ENCODE data around the gene RGL2.
"Not testable (repeated sequence)": the region's sequence is repeated elsewhere in the genome, so short reads cannot be mapped to it uniquely, and the experiment has no call there.

The RGL2 gene

GRCh38 chr6:33278810-33279209, 19.9 kb downstream of the RGL2 start:
- H3K4me3 ChIP-seq (ENCODE audit: control insufficient read depth, low read depth, low read length) = no peak overlapping the region

GRCh38 chr6:33278392-33278741, 20.4 kb downstream of the RGL2 start:
- DNase-seq (ENCODE audit: low read depth) = no peak
- H3K4me3 ChIP-seq (ENCODE audit: control insufficient read depth, low read depth, low read length) = no peak overlapping the region
- TF ChIP-seq CTCF (IDR thresholded peaks at IDR 0.05; ENCODE audit: control insufficient read depth, insufficient read depth, low read depth, low read length, missing control alignments) = no peak

More at GRCh38 chr6:33278810-33279209, 19.9 kb downstream of the RGL2 start:
- DNase-seq (ENCODE audit: low read depth) = no peak
- no peak for TF ChIP-seq CTCF (IDR thresholded peaks at IDR 0.05; ENCODE audit: control insufficient read depth, insufficient read depth, low read depth, low read length, missing control alignments)

- H3K4me3 ChIP-seq (ENCODE audit: control insufficient read depth, low read depth, low read length) = no peak overlapping the region
- DNase-seq (ENCODE audit: low read depth) = no peak
- no peak for TF ChIP-seq CTCF (IDR thresholded peaks at IDR 0.05; ENCODE audit: control insufficient read depth, insufficient read depth, low read depth, low read length, missing control alignments)
Observed at GRCh38 chr6:33277663-33278391, 20.9 kb downstream of the RGL2 start.

- H3K4me3 ChIP-seq (ENCODE audit: control insufficient read depth, low read depth, low read length) = peak within 1 kb of the TSS; percentile 26
Observed at GRCh38 chr6:33276864-33277662, 21.7 kb downstream of the RGL2 start, which contains the start of gene B3GALT4. Gene B3GALT4, plus strand, starts transcription at chr6:33277123. Its CDS starts 297 bp downstream, at chr6:33277420.

GRCh38 chr6:33276581-33276863, 22.2 kb downstream of the RGL2 start:
- no peak for DNase-seq (ENCODE audit: low read depth)
- no peak for TF ChIP-seq CTCF (IDR thresholded peaks at IDR 0.05; ENCODE audit: control insufficient read depth, insufficient read depth, low read depth, low read length, missing control alignments)
- peak overlapping the region; percentile 26 for H3K4me3 ChIP-seq (ENCODE audit: control insufficient read depth, low read depth, low read length)

More at GRCh38 chr6:33276864-33277662, 21.7 kb downstream of the RGL2 start, which contains the start of gene B3GALT4:
- peak; percentile 37 for TF ChIP-seq CTCF (IDR thresholded peaks at IDR 0.05; ENCODE audit: control insufficient read depth, insufficient read depth, low read depth, low read length, missing control alignments)
- no peak for DNase-seq (ENCODE audit: low read depth)

GRCh38 chr6:33275795-33276580, 22.8 kb downstream of the RGL2 start:
- DNase-seq (ENCODE audit: low read depth); H3K4me3 ChIP-seq (ENCODE audit: control insufficient read depth, low read depth, low read length): not testable (repeated sequence)

Measured in AG09309 (cell line).